ENCODE results near the gene GPHN. TPM values are rescaled to one million over a fixed set of nuclear protein-coding genes. Genes with fewer than 3 reads are reported as not detected.

GPHN gene
- polyA plus RNA-seq, 1 of the 3 experiments (the other 2 are of a cell fraction) = 6.9 TPM

GRCh38 chr14:66496188-66496807 lies 11.6 kb upstream of the GPHN start:
- DNase-seq = no peak
- no peaks in the 10 kb centered on the region for H3K9me3 ChIP-seq
- H3K27ac ChIP-seq (ENCODE audit: low read depth in 2 of 2, low read length in 1 of 2) = no peak overlapping the region
- ChIA-PET CTCF (interaction anchor here (0.9 to 1.6 kb wide), 5 partner anchors 13 to 625 kb away, joined by 3 to 5 read pairs (median 3); no protein-coding TSS in a partner anchor), POLR2A (no interaction called here)
- WGBS (ENCODE audit: low lambda C conversion rate) = 89% methylated on average over 4 of the region's 4 CpGs
- H2AFZ ChIP-seq (ENCODE audit: low read depth) = no peak overlapping the region
- H3K9ac ChIP-seq = no peak overlapping the region
- H3K27me3 ChIP-seq (ENCODE audit: insufficient read depth) = no peaks in the 10 kb centered on the region
- H3K9me2 ChIP-seq = no peaks in the 10 kb centered on the region
- no peak overlapping the region for H3K4me2 ChIP-seq
- H3K36me3 ChIP-seq (replicated peaks in 1 of 2; ENCODE audit: control insufficient read depth in 1 of 2, insufficient read depth in 2 of 2, low read length in 1 of 2) = no peaks in the 10 kb centered on the region
- no peaks in the 10 kb centered on the region for H4K20me1 ChIP-seq (ENCODE audit: insufficient read depth)
- H3K4me1 ChIP-seq (ENCODE audit: control insufficient read depth in 1 of 2, insufficient read depth in 2 of 2, low read depth in 1 of 2, low read length in 1 of 2) = peaks cover 0 to 2% of the 10 kb centered on the region in 2 experiments; a peak in 1 of 4 replicates
- H3K79me2 ChIP-seq (ENCODE audit: insufficient read depth) = no peaks in the 10 kb centered on the region
- no peaks in the 10 kb centered on the region for H3F3A ChIP-seq (replicated peaks; ENCODE audit: insufficient read depth)
- H3K4me3 ChIP-seq (ENCODE audit: low read depth in 2 of 2, low read length in 1 of 2) = no peak overlapping the region
- no peak for TF ChIP-seq RFX5 (IDR thresholded peaks at IDR 0.05; ENCODE audit: low read length)

GRCh38 chr14:66496911-66497310 lies 11.0 kb upstream of the GPHN start:
- no peak for TF ChIP-seq GABPA (IDR thresholded peaks at IDR 0.05; ENCODE audit: low read depth)
- no peak for TF ChIP-seq RXRA (IDR thresholded peaks at IDR 0.05; ENCODE audit: borderline replicate concordance, low read depth)
- TF ChIP-seq, protein P1, sequence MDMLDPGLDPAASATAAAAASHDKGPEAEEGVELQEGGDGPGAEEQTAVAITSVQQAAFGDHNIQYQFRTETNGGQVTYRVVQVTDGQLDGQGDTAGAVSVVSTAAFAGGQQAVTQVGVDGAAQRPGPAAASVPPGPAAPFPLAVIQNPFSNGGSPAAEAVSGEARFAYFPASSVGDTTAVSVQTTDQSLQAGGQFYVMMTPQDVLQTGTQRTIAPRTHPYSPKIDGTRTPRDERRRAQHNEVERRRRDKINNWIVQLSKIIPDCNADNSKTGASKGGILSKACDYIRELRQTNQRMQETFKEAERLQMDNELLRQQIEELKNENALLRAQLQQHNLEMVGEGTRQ (IDR thresholded peaks at IDR 0.05; ENCODE audit: borderline replicate concordance, low read depth, low read length) = no peak
- no peak for TF ChIP-seq ZBTB33 (IDR thresholded peaks at IDR 0.05; ENCODE audit: borderline replicate concordance, low read depth)
- no peak for TF ChIP-seq MAX (IDR thresholded peaks at IDR 0.05; ENCODE audit: low read depth)
- no peak for TF ChIP-seq SMC3 (IDR thresholded peaks at IDR 0.05; ENCODE audit: low read depth, low read length)
- TF ChIP-seq IRF3 (IDR thresholded peaks at IDR 0.05; ENCODE audit: low read depth, low read length) = no peak
- TF ChIP-seq RFX5 (IDR thresholded peaks at IDR 0.05; ENCODE audit: low read length) = no peak
- no peak for TF ChIP-seq YY1 (IDR thresholded peaks at IDR 0.05; ENCODE audit: low read depth)
- no peak for TF ChIP-seq EZH2phosphoT487 (IDR thresholded peaks at IDR 0.05; ENCODE audit: borderline replicate concordance, low read depth)
- TF ChIP-seq RAD21 (IDR thresholded peaks at IDR 0.05; ENCODE audit: low read length) = no peak
- TF ChIP-seq, protein P2, sequence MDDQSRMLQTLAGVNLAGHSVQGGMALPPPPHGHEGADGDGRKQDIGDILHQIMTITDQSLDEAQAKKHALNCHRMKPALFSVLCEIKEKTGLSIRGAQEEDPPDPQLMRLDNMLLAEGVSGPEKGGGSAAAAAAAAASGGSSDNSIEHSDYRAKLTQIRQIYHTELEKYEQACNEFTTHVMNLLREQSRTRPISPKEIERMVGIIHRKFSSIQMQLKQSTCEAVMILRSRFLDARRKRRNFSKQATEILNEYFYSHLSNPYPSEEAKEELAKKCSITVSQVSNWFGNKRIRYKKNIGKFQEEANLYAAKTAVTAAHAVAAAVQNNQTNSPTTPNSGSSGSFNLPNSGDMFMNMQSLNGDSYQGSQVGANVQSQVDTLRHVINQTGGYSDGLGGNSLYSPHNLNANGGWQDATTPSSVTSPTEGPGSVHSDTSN (IDR thresholded peaks at IDR 0.05) = no peak
- Histone ChIP-seq H3K9me2 (no peaks in the 10 kb centered on the region), H3K9ac (no peak overlapping the region), H3K4me3 (ENCODE audit: low read depth in 2 of 2, low read length in 1 of 2) (no peak overlapping the region), H2AFZ (ENCODE audit: low read depth) (no peak overlapping the region), H3K79me2 (ENCODE audit: insufficient read depth) (no peaks in the 10 kb centered on the region), H3K27me3 (ENCODE audit: insufficient read depth) (no peaks in the 10 kb centered on the region), H4K20me1 (ENCODE audit: insufficient read depth) (no peaks in the 10 kb centered on the region), H3K4me2 (no peak overlapping the region), H3K36me3 (replicated peaks in 1 of 2; ENCODE audit: control insufficient read depth in 1 of 2, insufficient read depth in 2 of 2, low read length in 1 of 2) (no peaks in the 10 kb centered on the region), H3K9me3 (no peaks in the 10 kb centered on the region), H3K27ac (ENCODE audit: low read depth in 2 of 2, low read length in 1 of 2) (no peak overlapping the region), H3F3A (replicated peaks; ENCODE audit: insufficient read depth) (no peaks in the 10 kb centered on the region), H3K4me1 (ENCODE audit: control insufficient read depth in 1 of 2, insufficient read depth in 2 of 2, low read depth in 1 of 2, low read length in 1 of 2) (peaks cover 0 to 2% of the 10 kb centered on the region in 2 experiments; a peak in 1 of 4 replicates)
- ChIA-PET CTCF (interaction anchor here (0.9 to 1.6 kb wide), 5 partner anchors 12 to 624 kb away, joined by 3 to 5 read pairs (median 3); no protein-coding TSS in a partner anchor), POLR2A (no interaction called here)
- no peak for DNase-seq
- WGBS (ENCODE audit: low lambda C conversion rate) = 86% methylated on average over 2 of the region's 2 CpGs

Measured in SK-N-SH (cell line).